MM.1S (cell line): ENCODE data around the gene GDNF.

ENCODE experiments used
- DNase-seq: peaks from one replicate; pipeline ENCODE4 v3.0.0-alpha.2; 2015
- H2AFZ ChIP-seq: fragments of 300-600 bp; sonication (generic); 2 replicates; pipeline ENCODE4 v1.6.0; 2016; ENCODE audit warnings: antibody characterized with exemption, low read length
- H3F3A ChIP-seq: fragments of 300-600 bp; sonication (generic); 2 replicates; pipeline ENCODE4 v1.6.1; 2016; ENCODE audit warnings: mild to moderate bottlenecking, antibody characterized with exemption, low read length, moderate library complexity, mixed read lengths; ENCODE audit not compliant: insufficient read depth
- H3K27ac ChIP-seq: fragments of 300-600 bp; sonication (generic); 2 replicates; pipeline ENCODE4 v1.5.1; 2016; ENCODE audit warnings: mild to moderate bottlenecking, low read length
- H3K27me3 ChIP-seq: fragments of 300-600 bp; sonication (generic); replicated peaks from 2 replicates; pipeline ENCODE4 v1.6.0; 2016; ENCODE audit warnings: low read length; ENCODE audit not compliant: insufficient read depth
- H3K36me3 ChIP-seq: fragments of 300-600 bp; sonication (generic); replicated peaks from 2 replicates; pipeline ENCODE4 v1.6.1; 2016; ENCODE audit warnings: mild to moderate bottlenecking, low read length, mixed read lengths; ENCODE audit not compliant: insufficient read depth
- H3K4me1 ChIP-seq: fragments of 300-600 bp; sonication (generic); 2 replicates; pipeline ENCODE4 v1.6.1; 2016; ENCODE audit warnings: low read length, mixed read lengths
- H3K4me2 ChIP-seq: fragments of 300-600 bp; sonication (generic); 2 replicates; pipeline ENCODE4 v1.6.0; 2016; ENCODE audit warnings: low read depth, low read length
- H3K4me3 ChIP-seq: fragments of 300-600 bp; sonication (generic); 2 replicates; pipeline ENCODE4 v1.5.1; 2016; ENCODE audit warnings: low read length, mixed read lengths
- H3K79me2 ChIP-seq: fragments of 300-600 bp; sonication (generic); 2 replicates; pipeline ENCODE4 v1.6.1; 2016; ENCODE audit warnings: mixed run types, low read length, mixed read lengths
- H3K9ac ChIP-seq: fragments of 300-600 bp; sonication (generic); 2 replicates; pipeline ENCODE4 v1.6.1; 2016; ENCODE audit warnings: low read length, mixed read lengths
- H3K9me2 ChIP-seq: fragments of 300-600 bp; sonication (generic); replicated peaks from 2 replicates; pipeline ENCODE4 v1.6.1; 2016; ENCODE audit warnings: mild to moderate bottlenecking, low read length, mixed read lengths; ENCODE audit not compliant: insufficient read depth
- H3K9me3 ChIP-seq: fragments of 300-600 bp; sonication (generic); replicated peaks from 2 replicates; pipeline ENCODE4 v1.6.1; 2016; ENCODE audit warnings: mild to moderate bottlenecking, low read length, mixed read lengths; ENCODE audit not compliant: insufficient read depth
- H4K20me1 ChIP-seq: fragments of 300-600 bp; sonication (generic); 2 replicates; pipeline ENCODE4 v1.6.1; 2016; ENCODE audit warnings: mild to moderate bottlenecking, low read length, moderate library complexity, mixed read lengths; ENCODE audit not compliant: insufficient read depth
- EZH2 ChIP-seq: fragments of 300-600 bp; sonication (generic); optimal IDR thresholded peaks from 2 replicates; pipeline ENCODE3; 2017; ENCODE audit warnings: low read depth, mild to moderate bottlenecking, antibody characterized with exemption, low read length, mixed read lengths
- EZH2phosphoT487 ChIP-seq: fragments of 300-600 bp; sonication (generic); IDR thresholded peaks from 2 replicates; pipeline ENCODE4 v1.6.1; 2018; ENCODE audit warnings: antibody characterized with exemption, low read length
- TF ChIP-seq, protein P1 (sequence below): fragments of 300-600 bp; sonication (generic); IDR thresholded peaks from 2 replicates; pipeline ENCODE4 v1.5.1; 2016; ENCODE audit warnings: antibody characterized with exemption, low read length, mixed read lengths

Gene GDNF

DNA sequence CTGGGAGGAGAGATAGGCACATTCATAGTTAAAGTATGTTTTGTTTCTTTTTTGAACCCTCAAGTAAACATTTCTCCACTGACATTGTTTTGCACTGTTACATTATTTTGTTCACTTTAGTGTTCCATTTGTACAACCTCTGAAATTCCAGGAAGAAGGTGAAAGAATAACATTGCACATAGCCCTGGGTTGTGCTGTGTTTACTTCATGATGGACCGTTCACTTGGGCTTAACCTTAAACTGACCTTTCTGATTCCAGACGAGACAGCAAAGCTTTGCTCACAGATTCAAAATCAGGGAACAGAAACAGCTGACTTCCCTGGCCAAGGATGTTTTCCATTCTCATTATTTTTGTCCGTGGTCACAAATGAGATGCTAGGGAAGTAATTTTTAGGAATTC, 42.8 kb upstream of the GDNF start:
- no peak overlapping the region for H3K9ac ChIP-seq

DNA sequence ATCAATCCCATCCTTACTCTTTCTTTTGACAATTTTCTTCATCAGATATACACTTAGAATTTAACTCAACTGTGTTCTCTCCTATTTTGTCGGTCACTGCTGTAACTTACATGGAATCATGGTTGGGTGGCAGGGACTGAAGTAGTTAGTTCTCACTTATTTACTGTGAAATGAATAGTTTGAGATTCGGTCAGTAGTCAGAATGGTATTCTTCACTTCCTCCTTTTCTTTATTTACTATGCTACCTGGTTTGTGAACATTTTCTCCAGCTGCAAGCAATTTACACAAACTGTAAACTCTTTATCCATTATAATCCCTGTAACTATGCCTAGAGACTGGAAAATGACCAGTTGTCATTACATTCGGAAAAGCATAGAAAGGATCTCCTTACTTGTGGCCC, 41.5 kb upstream of the GDNF start:
- no peaks in the 10 kb centered on the region for H3K9me2 ChIP-seq
- TF ChIP-seq, protein P1, sequence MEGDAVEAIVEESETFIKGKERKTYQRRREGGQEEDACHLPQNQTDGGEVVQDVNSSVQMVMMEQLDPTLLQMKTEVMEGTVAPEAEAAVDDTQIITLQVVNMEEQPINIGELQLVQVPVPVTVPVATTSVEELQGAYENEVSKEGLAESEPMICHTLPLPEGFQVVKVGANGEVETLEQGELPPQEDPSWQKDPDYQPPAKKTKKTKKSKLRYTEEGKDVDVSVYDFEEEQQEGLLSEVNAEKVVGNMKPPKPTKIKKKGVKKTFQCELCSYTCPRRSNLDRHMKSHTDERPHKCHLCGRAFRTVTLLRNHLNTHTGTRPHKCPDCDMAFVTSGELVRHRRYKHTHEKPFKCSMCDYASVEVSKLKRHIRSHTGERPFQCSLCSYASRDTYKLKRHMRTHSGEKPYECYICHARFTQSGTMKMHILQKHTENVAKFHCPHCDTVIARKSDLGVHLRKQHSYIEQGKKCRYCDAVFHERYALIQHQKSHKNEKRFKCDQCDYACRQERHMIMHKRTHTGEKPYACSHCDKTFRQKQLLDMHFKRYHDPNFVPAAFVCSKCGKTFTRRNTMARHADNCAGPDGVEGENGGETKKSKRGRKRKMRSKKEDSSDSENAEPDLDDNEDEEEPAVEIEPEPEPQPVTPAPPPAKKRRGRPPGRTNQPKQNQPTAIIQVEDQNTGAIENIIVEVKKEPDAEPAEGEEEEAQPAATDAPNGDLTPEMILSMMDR = no peak
- TF ChIP-seq EZH2 (no peak), EZH2phosphoT487 (no peak)
- H3F3A ChIP-seq = no peaks in the 10 kb centered on the region
- H3K27ac ChIP-seq = no peak overlapping the region
- no peak overlapping the region for H3K9ac ChIP-seq
- no peaks in the 10 kb centered on the region for H4K20me1 ChIP-seq
- DNase-seq = no peak
- H3K4me2 ChIP-seq = no peak overlapping the region
- H3K36me3 ChIP-seq = no peaks in the 10 kb centered on the region
- H3K27me3 ChIP-seq = no peaks in the 10 kb centered on the region
- no peaks in the 10 kb centered on the region for H3K79me2 ChIP-seq
- peaks cover 5% of the 10 kb centered on the region; the same call in 1 of the 2 replicates for H3K4me1 ChIP-seq
- no peak overlapping the region for H2AFZ ChIP-seq
- no peak overlapping the region for H3K4me3 ChIP-seq
- no peaks in the 10 kb centered on the region for H3K9me3 ChIP-seq

More for the DNA sequence above, 42.8 kb upstream of the GDNF start:
- Histone ChIP-seq H3K4me1 (peaks cover 4% of the 10 kb centered on the region; the same call in 1 of the 2 replicates), H3K4me2 (no peak overlapping the region), H3K27ac (no peak overlapping the region), H3K79me2 (no peaks in the 10 kb centered on the region), H3K27me3 (no peaks in the 10 kb centered on the region), H3K9me3 (no peaks in the 10 kb centered on the region), H3K9me2 (no peaks in the 10 kb centered on the region), H3K36me3 (no peaks in the 10 kb centered on the region), H3K4me3 (no peak overlapping the region), H4K20me1 (no peaks in the 10 kb centered on the region), H2AFZ (no peak overlapping the region), H3F3A (no peaks in the 10 kb centered on the region)
- no peak for DNase-seq
- TF ChIP-seq EZH2phosphoT487 (no peak), EZH2 (no peak)
- TF ChIP-seq, protein P1 = no peak

DNA sequence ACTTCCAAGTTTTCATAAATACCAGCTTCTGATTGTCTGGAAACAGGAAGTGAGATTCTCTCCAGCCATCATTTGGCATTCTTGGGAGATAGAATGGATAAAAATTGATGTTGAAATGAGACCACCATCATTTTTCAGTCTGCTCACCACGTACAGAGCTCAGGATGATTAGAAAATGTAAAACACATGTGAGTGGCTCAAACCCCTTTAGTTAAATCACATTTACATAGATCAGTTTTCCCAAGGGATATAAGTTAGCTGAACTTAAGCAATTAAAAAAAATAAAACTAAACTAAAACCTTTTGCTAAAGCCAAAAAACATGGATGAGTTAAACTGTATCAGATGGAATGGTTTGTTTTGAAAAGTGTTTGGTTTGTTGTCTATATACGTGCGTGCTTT, 37.1 kb upstream of the GDNF start:
- H3K79me2 ChIP-seq = no peaks in the 10 kb centered on the region
- no peak overlapping the region for H3K4me2 ChIP-seq
- no peak overlapping the region for H3K27ac ChIP-seq
- H3K4me3 ChIP-seq = no peak overlapping the region
- no peaks in the 10 kb centered on the region for H4K20me1 ChIP-seq
- H3K9ac ChIP-seq = no peak overlapping the region
- no peak for DNase-seq
- peaks cover 5% of the 10 kb centered on the region; the same call in 1 of the 2 replicates for H3K4me1 ChIP-seq
- H3K36me3 ChIP-seq = no peaks in the 10 kb centered on the region
- H3K9me3 ChIP-seq = no peaks in the 10 kb centered on the region
- H3F3A ChIP-seq = no peaks in the 10 kb centered on the region
- H3K27me3 ChIP-seq = no peaks in the 10 kb centered on the region
- TF ChIP-seq EZH2 (no peak), EZH2phosphoT487 (no peak)
- TF ChIP-seq, protein P1 = no peak
- H2AFZ ChIP-seq = no peak overlapping the region
- no peaks in the 10 kb centered on the region for H3K9me2 ChIP-seq
